ENCODE measurements around the gene NTF3. TPM values are rescaled to one million over a fixed set of nuclear protein-coding genes. Genes with fewer than 3 reads are reported as not detected.

The NTF3 gene
- polyA plus RNA-seq, 3 donors: not detected

DNA sequence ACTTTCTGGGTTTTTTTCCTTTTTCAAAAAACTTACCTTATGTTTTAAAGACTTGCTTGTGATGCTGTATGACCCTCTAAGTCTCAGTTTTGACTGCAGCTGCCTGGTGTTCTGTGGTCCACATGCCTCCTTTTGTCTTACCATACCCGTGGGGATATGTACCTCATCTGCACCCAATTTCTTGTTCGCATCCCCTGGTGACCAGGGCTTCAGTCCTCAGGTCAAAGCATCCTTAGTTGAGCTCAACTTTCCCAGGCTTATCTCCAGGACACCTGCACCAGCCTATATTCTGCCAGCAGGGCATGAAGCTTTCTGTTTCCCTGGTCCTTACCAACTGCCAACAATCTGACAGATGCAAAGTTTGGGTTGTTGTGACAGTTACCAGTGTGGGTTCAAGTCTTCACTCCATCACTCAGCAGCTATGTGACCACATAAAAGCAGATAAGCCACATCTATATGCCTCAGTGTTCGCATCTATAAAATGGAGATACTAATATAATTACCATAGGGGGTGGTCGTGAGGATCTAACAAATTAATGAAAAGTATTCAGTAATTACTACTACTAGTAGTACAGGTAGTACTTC, 94.0 kb downstream of the NTF3 start:
- Histone ChIP-seq H3K9me3 (replicated peaks in 1 of 2; ENCODE audit: control insufficient read depth in 1 of 2, insufficient read depth in 1 of 2, low read length in 2 of 2) (no peaks in the 10 kb centered on the region), H3K27me3 (ENCODE audit: control insufficient read depth in 2 of 2, insufficient read depth in 2 of 2, low read length in 2 of 2) (no peaks in the 10 kb centered on the region), H3K4me1 (ENCODE audit: control insufficient read depth in 1 of 2, insufficient read depth in 2 of 2, low read length in 2 of 2) (no peaks in the 10 kb centered on the region), H3K4me3 (replicated peaks in 1 of 3; ENCODE audit: low read depth in 2 of 3, low read length in 3 of 3) (no peak overlapping the region), H3K9ac (ENCODE audit: insufficient read depth, low read length, poor library complexity, severe bottlenecking) (no peak overlapping the region), H3K79me2 (ENCODE audit: insufficient read depth, low read length) (no peaks in the 10 kb centered on the region), H3K36me3 (replicated peaks in 1 of 2; ENCODE audit: control insufficient read depth in 1 of 2, insufficient read depth in 2 of 2, low read length in 2 of 2) (no peaks in the 10 kb centered on the region), H2AFZ (ENCODE audit: insufficient read depth, low read depth, low read length, poor library complexity, severe bottlenecking) (no peak overlapping the region), H3K27ac (ENCODE audit: low read depth in 1 of 2, low read length in 2 of 2) (no peak overlapping the region), H3K4me2 (replicated peaks; ENCODE audit: extremely low read depth, low read length, poor library complexity, severe bottlenecking) (no peak overlapping the region), H4K20me1 (ENCODE audit: insufficient read depth, low read length) (no peaks in the 10 kb centered on the region)
- Mint-ChIP-seq H3K4me1 (no peaks in the 10 kb centered on the region), H3K27me3 (ENCODE audit: low read depth in 3 of 3) (peaks cover 2 to 11% (median 3%) of the 10 kb centered on the region in 3 donors), H3K36me3 (no peaks in the 10 kb centered on the region), H3K9me3 (peaks cover 0 to 4% (median 1%) of the 10 kb centered on the region in 7 donors), H3K27ac (no peak overlapping the region), H3K4me3 (no peak overlapping the region)
- DNase-seq: no peak
- TF ChIP-seq, protein P1, sequence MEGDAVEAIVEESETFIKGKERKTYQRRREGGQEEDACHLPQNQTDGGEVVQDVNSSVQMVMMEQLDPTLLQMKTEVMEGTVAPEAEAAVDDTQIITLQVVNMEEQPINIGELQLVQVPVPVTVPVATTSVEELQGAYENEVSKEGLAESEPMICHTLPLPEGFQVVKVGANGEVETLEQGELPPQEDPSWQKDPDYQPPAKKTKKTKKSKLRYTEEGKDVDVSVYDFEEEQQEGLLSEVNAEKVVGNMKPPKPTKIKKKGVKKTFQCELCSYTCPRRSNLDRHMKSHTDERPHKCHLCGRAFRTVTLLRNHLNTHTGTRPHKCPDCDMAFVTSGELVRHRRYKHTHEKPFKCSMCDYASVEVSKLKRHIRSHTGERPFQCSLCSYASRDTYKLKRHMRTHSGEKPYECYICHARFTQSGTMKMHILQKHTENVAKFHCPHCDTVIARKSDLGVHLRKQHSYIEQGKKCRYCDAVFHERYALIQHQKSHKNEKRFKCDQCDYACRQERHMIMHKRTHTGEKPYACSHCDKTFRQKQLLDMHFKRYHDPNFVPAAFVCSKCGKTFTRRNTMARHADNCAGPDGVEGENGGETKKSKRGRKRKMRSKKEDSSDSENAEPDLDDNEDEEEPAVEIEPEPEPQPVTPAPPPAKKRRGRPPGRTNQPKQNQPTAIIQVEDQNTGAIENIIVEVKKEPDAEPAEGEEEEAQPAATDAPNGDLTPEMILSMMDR (IDR thresholded peaks at IDR 0.05): no peak
- intact Hi-C loops (cut with micrococcal nuclease): no loop called here
- WGBS (ENCODE audit: insufficient coverage): 93% methylated on average over 2 of the region's 4 CpGs

DNA sequence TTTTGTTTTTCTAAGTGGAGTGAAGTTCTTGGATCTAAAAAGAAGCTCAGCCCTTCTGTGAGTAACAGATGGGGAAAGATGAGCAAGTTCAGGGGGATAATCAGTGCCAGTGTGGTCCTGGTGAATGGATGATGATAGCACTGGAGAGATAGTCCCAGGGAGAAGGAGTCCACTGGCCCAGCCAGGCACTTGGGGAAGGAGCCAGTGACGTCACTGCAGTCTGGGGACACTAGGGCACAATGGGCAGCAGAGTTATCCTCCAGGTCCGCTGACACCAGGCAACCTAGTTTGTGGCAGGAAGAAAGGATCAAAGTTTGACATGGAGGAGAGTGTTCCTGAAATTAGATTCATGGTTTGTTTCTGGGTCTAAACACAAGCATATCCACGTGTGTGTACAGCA, 101.5 kb downstream of the NTF3 start:
- Mint-ChIP-seq H3K27ac (no peak overlapping the region), H3K27me3 (ENCODE audit: low read depth in 3 of 3) (peaks cover 9 to 11% (median 9%) of the 10 kb centered on the region in 3 donors)

More for the DNA sequence above, 101.5 kb downstream of the NTF3 start:
- Mint-ChIP-seq H3K4me3 (no peak overlapping the region), H3K9me3 (peaks cover 0 to 10% (median 6%) of the 10 kb centered on the region in 7 donors), H3K4me1 (no peaks in the 10 kb centered on the region), H3K36me3 (no peaks in the 10 kb centered on the region)
- no peak overlapping the region for H3K4me2 ChIP-seq (replicated peaks; ENCODE audit: extremely low read depth, low read length, poor library complexity, severe bottlenecking)
- no peaks in the 10 kb centered on the region for H4K20me1 ChIP-seq (ENCODE audit: insufficient read depth, low read length)
- H3K79me2 ChIP-seq (ENCODE audit: insufficient read depth, low read length): no peaks in the 10 kb centered on the region
- H3K4me3 ChIP-seq (replicated peaks in 1 of 3; ENCODE audit: low read depth in 2 of 3, low read length in 3 of 3): no peak overlapping the region
- H3K9me3 ChIP-seq (replicated peaks in 1 of 2; ENCODE audit: control insufficient read depth in 1 of 2, insufficient read depth in 1 of 2, low read length in 2 of 2): peaks cover 0 to 3% of the 10 kb centered on the region in 2 donors
- no peak overlapping the region for H3K9ac ChIP-seq (ENCODE audit: insufficient read depth, low read length, poor library complexity, severe bottlenecking)
- H2AFZ ChIP-seq (ENCODE audit: insufficient read depth, low read depth, low read length, poor library complexity, severe bottlenecking): no peak overlapping the region
- H3K4me1 ChIP-seq (ENCODE audit: control insufficient read depth in 1 of 2, insufficient read depth in 2 of 2, low read length in 2 of 2): no peaks in the 10 kb centered on the region
- H3K27me3 ChIP-seq (ENCODE audit: control insufficient read depth in 2 of 2, insufficient read depth in 2 of 2, low read length in 2 of 2): no peaks in the 10 kb centered on the region
- intact Hi-C loops (cut with micrococcal nuclease): no loop called here
- H3K36me3 ChIP-seq (replicated peaks in 1 of 2; ENCODE audit: control insufficient read depth in 1 of 2, insufficient read depth in 2 of 2, low read length in 2 of 2): no peaks in the 10 kb centered on the region
- TF ChIP-seq, protein P1 (IDR thresholded peaks at IDR 0.05): no peak
- DNase-seq: no peak
- WGBS (ENCODE audit: insufficient coverage): 59% methylated on average over 2 of the region's 3 CpGs
- H3K27ac ChIP-seq (ENCODE audit: low read depth in 1 of 2, low read length in 2 of 2): no peak overlapping the region

Data from CD14-positive monocyte (primary cell).